Measurements from ENCODE around the gene MCEMP1.

The MCEMP1 gene

GRCh38 chr19:7699417-7700401, 22.8 kb downstream of the MCEMP1 start:
- no peak for DNase-seq

GRCh38 chr19:7701049-7701653, 24.3 kb downstream of the MCEMP1 start:
- no peak for DNase-seq

- no peak for DNase-seq
These were observed 25.0 kb downstream of the MCEMP1 start, which contains the start of gene FCER2 for GRCh38 chr19:7701654-7702457. TSS of gene FCER2 (minus strand) at chr19:7702131. CDS start at chr19:7699760, 2,371 bp downstream.

GRCh38 chr19:7703332-7703731, 26.4 kb downstream of the MCEMP1 start:
- no peak for DNase-seq

- no peak for DNase-seq
These were observed 27.6 kb downstream of the MCEMP1 start for GRCh38 chr19:7704280-7705060.

- DNase-seq, result peak; percentile 76
These were observed 28.7 kb downstream of the MCEMP1 start for GRCh38 chr19:7705387-7706187.

- no peak for DNase-seq
These were observed 29.5 kb downstream of the MCEMP1 start for GRCh38 chr19:7706188-7706954.

GRCh38 chr19:7706955-7707456, 30.1 kb downstream of the MCEMP1 start:
- no peak for DNase-seq

GRCh38 chr19:7709932-7710460, 33.1 kb downstream of the MCEMP1 start:
- DNase-seq, result no peak

- no peak for DNase-seq
These were observed 33.7 kb downstream of the MCEMP1 start for GRCh38 chr19:7710616-7711015.

GRCh38 chr19:7715671-7716070, 38.8 kb downstream of the MCEMP1 start:
- no peak for DNase-seq

GRCh38 chr19:7716762-7717161, 39.9 kb downstream of the MCEMP1 start:
- DNase-seq, result no peak

- DNase-seq, result no peak
These were observed 41.8 kb downstream of the MCEMP1 start for GRCh38 chr19:7718668-7719067.

GRCh38 chr19:7720351-7720750, 43.5 kb downstream of the MCEMP1 start:
- DNase-seq, result no peak

- DNase-seq, result no peak
These were observed 45.4 kb downstream of the MCEMP1 start for GRCh38 chr19:7722231-7722651.

- no peak for DNase-seq
These were observed 48.9 kb downstream of the MCEMP1 start for GRCh38 chr19:7725791-7726190.

- no peak for DNase-seq
These were observed 52.3 kb downstream of the MCEMP1 start for GRCh38 chr19:7729211-7729610.
